HepG2 (cell line): ENCODE data around the gene AMZ2. TPM values are rescaled to one million over a fixed set of nuclear protein-coding genes. Genes with fewer than 3 reads are reported as not detected.

Source experiments
- MIER3 ChIP-seq: IDR thresholded peaks from 2 replicates; pipeline ENCODE4 v1.6.1; 2016; ENCODE audit warnings: missing compliant biosample characterization, borderline replicate concordance
- NCOA5 ChIP-seq: sonication (generic); formaldehyde crosslinking; IDR thresholded peaks from 2 replicates; pipeline ENCODE4 v1.4.0; 2020; ENCODE audit warnings: missing genetic modification reagents
- NR3C1 ChIP-seq: sonication (generic); formaldehyde crosslinking; IDR thresholded peaks from 2 replicates; pipeline ENCODE4 v1.4.0; 2020; ENCODE audit warnings: missing genetic modification reagents
- SAFB2 ChIP-seq: sonication (generic); formaldehyde crosslinking; IDR thresholded peaks from 2 replicates; pipeline ENCODE4 v1.5.1; 2020; ENCODE audit warnings: missing genetic modification reagents, low read depth, mild to moderate bottlenecking, borderline replicate concordance
- THYN1 ChIP-seq: sonication (generic); formaldehyde crosslinking; IDR thresholded peaks from 2 replicates; pipeline ENCODE4 v1.8.1; 2023; ENCODE audit warnings: low read depth, mild to moderate bottlenecking, moderate library complexity, missing genetic modification reagents, borderline replicate concordance
- WIZ ChIP-seq: sonication (generic); formaldehyde crosslinking; IDR thresholded peaks from 2 replicates; pipeline ENCODE4 v1.5.1; 2020; ENCODE audit warnings: mild to moderate bottlenecking, missing genetic modification reagents
- ZBTB20 ChIP-seq: sonication (generic); formaldehyde crosslinking; IDR thresholded peaks from 2 replicates; pipeline ENCODE4 v1.8.1; 2023; ENCODE audit warnings: missing genetic modification reagents, low read depth, mild to moderate bottlenecking, borderline replicate concordance
- ZC3H13 ChIP-seq: sonication (generic); formaldehyde crosslinking; IDR thresholded peaks from 2 replicates; pipeline ENCODE4 v1.8.1; 2023; ENCODE audit warnings: mild to moderate bottlenecking, missing genetic modification reagents, moderate library complexity
- ZNF513 ChIP-seq: sonication (generic); formaldehyde crosslinking; conservative IDR thresholded peaks from 2 replicates; pipeline ENCODE4 v1.5.0; 2020; ENCODE audit warnings: missing genetic modification reagents
- ZNF792 ChIP-seq: IDR thresholded peaks from 2 replicates; pipeline ENCODE4 v1.6.1; 2016
- polyA plus RNA-seq, 8 experiments: library from polyadenylated mRNA; depleted of rRNA in 3 of 8; stranded (reverse) in 7 of 8; unstranded in 1 of 8; fragments of >200 nt; fragmentation: Illumina TruSeq in 4 of 8; extraction: Trizol in 4 of 8; gene quantifications; 2 replicates each; pipeline versions ENCODE4 v1.2.1 to v1.2.3, GENCODE V29; 2011 to 2016; ENCODE audit warnings: low read depth in 4 of 8, missing spikeins in 1 of 8, mixed read lengths in 1 of 8; ENCODE audit not compliant: insufficient read depth in 1 of 8
- total RNA-seq, 5 experiments: library from RNA; depleted of rRNA; stranded (reverse); fragments of >200 nt; fragmentation: Illumina TruSeq; extraction: Trizol; gene quantifications; 2 replicates each; pipeline ENCODE4 v1.2.3, GENCODE V29; 2016; ENCODE audit warnings: low read depth in 1 of 5
- TF ChIP-seq, protein P1 (sequence below): sonication (generic); formaldehyde crosslinking; IDR thresholded peaks from 2 replicates; pipeline ENCODE4 v1.4.0; 2020; ENCODE audit warnings: missing genetic modification reagents, borderline replicate concordance
- TF ChIP-seq, protein P2 (sequence below): sonication (generic); formaldehyde crosslinking; IDR thresholded peaks from 2 replicates; pipeline ENCODE4 v1.5.0; 2020; ENCODE audit warnings: missing genetic modification reagents
- TF ChIP-seq, protein P3 (sequence below): sonication (generic); formaldehyde crosslinking; IDR thresholded peaks from 2 replicates; pipeline ENCODE4 v1.4.0; 2020; ENCODE audit warnings: missing genetic modification reagents
- TF ChIP-seq, protein P4 (sequence below): sonication (generic); formaldehyde crosslinking; IDR thresholded peaks from 2 replicates; pipeline ENCODE4 v1.8.0; 2022; ENCODE audit warnings: missing genetic modification reagents, mild to moderate bottlenecking, inconsistent platforms, borderline replicate concordance

The AMZ2 gene
- total and polyA plus RNA-seq, 2 of the 13 experiments (the other 11 are each of a cell fraction or from before 2014, with no cell fraction given) = 86.9 to 90.2 TPM

GRCh38 chr17:68200689-68201417 is 47.0 kb upstream of the AMZ2 start (continued):
- TF ChIP-seq, protein P1, sequence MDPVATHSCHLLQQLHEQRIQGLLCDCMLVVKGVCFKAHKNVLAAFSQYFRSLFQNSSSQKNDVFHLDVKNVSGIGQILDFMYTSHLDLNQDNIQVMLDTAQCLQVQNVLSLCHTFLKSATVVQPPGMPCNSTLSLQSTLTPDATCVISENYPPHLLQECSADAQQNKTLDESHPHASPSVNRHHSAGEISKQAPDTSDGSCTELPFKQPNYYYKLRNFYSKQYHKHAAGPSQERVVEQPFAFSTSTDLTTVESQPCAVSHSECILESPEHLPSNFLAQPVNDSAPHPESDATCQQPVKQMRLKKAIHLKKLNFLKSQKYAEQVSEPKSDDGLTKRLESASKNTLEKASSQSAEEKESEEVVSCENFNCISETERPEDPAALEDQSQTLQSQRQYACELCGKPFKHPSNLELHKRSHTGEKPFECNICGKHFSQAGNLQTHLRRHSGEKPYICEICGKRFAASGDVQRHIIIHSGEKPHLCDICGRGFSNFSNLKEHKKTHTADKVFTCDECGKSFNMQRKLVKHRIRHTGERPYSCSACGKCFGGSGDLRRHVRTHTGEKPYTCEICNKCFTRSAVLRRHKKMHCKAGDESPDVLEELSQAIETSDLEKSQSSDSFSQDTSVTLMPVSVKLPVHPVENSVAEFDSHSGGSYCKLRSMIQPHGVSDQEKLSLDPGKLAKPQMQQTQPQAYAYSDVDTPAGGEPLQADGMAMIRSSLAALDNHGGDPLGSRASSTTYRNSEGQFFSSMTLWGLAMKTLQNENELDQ (CRISPR knock-in tag) = no peak
- TF ChIP-seq WIZ (CRISPR knock-in tag) (no peak), THYN1 (CRISPR knock-in tag) (no peak), NCOA5 (CRISPR knock-in tag) (no peak), ZBTB20 (no peak), ZNF792 (CRISPR knock-in tag) (peak; percentile 75), NR3C1 (CRISPR knock-in tag) (no peak), SAFB2 (CRISPR knock-in tag) (no peak), MIER3 (CRISPR knock-in tag) (0 out of 2 replicates have a peak, but pooled peaks have one; percentile 50), ZC3H13 (CRISPR knock-in tag) (no peak), ZNF513 (no peak)
- TF ChIP-seq, protein P2, sequence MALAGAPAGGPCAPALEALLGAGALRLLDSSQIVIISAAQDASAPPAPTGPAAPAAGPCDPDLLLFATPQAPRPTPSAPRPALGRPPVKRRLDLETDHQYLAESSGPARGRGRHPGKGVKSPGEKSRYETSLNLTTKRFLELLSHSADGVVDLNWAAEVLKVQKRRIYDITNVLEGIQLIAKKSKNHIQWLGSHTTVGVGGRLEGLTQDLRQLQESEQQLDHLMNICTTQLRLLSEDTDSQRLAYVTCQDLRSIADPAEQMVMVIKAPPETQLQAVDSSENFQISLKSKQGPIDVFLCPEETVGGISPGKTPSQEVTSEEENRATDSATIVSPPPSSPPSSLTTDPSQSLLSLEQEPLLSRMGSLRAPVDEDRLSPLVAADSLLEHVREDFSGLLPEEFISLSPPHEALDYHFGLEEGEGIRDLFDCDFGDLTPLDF = peak; percentile 47; the same call in 1 of the 2 replicates
- TF ChIP-seq, protein P3, sequence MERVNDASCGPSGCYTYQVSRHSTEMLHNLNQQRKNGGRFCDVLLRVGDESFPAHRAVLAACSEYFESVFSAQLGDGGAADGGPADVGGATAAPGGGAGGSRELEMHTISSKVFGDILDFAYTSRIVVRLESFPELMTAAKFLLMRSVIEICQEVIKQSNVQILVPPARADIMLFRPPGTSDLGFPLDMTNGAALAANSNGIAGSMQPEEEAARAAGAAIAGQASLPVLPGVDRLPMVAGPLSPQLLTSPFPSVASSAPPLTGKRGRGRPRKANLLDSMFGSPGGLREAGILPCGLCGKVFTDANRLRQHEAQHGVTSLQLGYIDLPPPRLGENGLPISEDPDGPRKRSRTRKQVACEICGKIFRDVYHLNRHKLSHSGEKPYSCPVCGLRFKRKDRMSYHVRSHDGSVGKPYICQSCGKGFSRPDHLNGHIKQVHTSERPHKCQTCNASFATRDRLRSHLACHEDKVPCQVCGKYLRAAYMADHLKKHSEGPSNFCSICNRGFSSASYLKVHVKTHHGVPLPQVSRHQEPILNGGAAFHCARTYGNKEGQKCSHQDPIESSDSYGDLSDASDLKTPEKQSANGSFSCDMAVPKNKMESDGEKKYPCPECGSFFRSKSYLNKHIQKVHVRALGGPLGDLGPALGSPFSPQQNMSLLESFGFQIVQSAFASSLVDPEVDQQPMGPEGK (CRISPR knock-in tag) = peak; percentile 38; the same call in 1 of the 2 replicates
- TF ChIP-seq, protein P4, sequence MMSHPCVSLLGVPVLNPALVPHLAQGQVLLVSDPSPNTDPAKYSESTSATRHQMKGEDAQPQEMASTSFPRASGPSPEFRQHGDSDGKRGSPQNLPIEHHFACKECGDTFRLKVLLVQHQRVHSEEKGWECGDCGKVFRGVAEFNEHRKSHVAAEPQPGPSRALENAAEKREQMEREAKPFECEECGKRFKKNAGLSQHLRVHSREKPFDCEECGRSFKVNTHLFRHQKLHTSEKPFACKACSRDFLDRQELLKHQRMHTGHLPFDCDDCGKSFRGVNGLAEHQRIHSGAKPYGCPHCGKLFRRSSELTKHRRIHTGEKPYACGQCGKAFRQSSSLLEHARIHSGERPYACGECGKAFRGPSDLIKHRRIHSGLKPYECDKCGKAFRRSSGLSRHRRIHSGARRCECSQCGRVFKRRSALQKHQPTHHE (CRISPR knock-in tag) = peak; percentile 82; the same call in 1 of the 2 replicates
